ENCODE data around the gene KDM2B.

KDM2B gene

DNA sequence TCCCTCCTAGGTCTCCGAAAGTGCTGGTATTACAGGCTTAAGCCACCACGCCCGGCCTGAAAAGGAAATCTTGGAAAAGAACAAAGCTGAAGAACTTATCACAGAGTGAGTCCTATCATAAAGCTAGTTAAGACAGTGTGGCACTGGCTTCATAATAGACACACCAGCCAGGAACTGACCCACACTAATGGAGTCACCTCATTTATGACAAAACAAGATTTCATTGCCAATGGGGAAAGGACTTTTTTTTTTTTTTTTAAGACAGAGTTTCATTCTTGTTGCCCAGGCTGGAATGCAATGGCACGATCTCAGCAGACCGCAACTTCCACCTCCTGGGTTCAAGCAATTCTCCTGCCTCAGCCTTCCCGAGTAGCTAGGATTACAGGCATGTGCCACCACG, 15.7 kb downstream of the KDM2B start:
- in situ Hi-C loops (cut with MboI; ENCODE audit: low sequenced_read_pairs): no loop called here

DNA sequence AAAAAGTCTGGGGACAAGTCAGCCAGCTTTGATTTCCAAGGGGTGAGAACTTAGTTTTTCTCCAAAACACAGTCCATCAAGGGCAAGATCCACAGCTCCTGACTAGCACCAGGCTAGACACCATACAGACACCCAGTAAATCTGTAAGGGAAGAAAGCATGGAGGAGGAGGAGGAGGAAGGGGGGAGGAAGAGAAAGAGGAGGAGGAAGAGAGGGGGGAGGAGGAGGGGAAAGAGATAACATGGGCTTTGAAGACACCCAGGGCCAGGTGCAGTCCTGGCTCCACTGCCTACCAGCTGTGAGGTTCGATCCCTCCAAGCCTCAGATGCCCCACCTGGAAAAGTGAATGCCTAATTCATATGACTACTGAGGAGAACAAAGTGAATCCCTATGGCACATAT, 18.3 kb downstream of the KDM2B start:
- in situ Hi-C loops (cut with MboI; ENCODE audit: low sequenced_read_pairs): no loop called here

- in situ Hi-C loops (cut with MboI; ENCODE audit: low sequenced_read_pairs): no loop called here
These were observed 19.8 kb downstream of the KDM2B start for GRCh38 chr12:121561009-121561395.

GRCh38 chr12:121560392-121561008, 20.3 kb downstream of the KDM2B start:
- in situ Hi-C loops (cut with MboI; ENCODE audit: low sequenced_read_pairs): no loop called here

DNA sequence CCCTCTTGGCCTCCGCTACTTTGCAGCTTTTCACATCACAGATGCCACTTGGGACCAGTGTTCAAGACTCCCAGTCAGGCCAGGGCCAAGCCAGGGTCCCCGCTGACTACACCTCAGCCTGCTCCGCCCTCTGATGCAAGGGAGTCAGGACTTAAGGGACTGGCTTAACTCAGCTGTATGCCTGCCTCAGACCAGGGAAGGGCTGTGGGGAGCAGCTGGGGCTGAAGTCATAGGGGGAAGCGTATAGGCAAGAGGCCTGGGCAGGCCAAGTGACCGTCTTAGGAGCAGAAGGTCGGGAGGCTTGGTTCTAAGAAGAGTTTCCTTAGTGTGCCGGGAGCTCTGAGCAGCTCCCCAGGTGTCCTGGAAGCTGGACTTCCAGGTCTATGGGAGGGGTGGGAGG, 21.9 kb downstream of the KDM2B start:
- in situ Hi-C loops (cut with MboI; ENCODE audit: low sequenced_read_pairs): no loop called here

GRCh38 chr12:121550974-121551634, 29.7 kb downstream of the KDM2B start:
- in situ Hi-C loops (cut with MboI; ENCODE audit: low sequenced_read_pairs): no loop called here

GRCh38 chr12:121549075-121549474, 31.7 kb downstream of the KDM2B start:
- in situ Hi-C loops (cut with MboI; ENCODE audit: low sequenced_read_pairs): no loop called here

DNA sequence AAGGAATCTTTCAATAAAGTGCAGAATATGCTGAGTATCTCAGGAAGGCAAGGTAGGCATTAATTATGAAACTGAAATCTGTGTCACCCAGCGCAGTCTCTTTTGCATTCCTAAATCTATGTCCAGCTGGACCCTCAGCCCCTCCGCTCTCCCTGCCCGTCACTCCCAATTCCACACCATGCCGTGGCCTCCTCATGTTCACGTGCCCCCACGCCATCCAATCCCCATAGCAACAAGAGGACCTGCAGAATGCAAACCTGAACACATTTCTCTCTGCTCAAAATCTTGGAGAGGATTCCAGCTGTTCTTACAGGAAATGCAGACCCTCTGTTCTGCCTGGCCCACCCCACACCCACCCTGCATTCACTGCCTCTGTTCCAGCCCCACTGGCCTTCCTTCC, 35.3 kb downstream of the KDM2B start:
- in situ Hi-C loops (cut with MboI; ENCODE audit: low sequenced_read_pairs): no loop called here

DNA sequence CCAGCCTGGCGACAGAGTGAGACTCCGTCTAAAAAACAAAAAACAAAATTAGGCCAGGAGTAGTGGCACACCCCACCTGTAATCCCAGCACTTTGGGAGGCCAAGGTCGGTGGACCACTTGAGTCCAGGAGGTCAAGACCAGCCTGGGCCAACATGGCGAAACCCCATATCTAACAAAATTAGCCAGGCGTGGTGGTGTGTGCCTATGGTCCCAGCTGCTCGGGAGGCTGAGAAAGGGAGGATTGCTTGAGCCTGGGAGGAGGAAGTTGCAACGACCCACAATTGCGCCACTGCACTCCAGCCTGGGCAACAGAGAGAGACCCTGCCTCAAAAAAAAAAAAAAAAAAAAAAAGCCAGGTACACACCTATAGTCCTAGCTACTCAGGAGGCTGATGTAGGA, 37.0 kb downstream of the KDM2B start:
- in situ Hi-C loops (cut with MboI; ENCODE audit: low sequenced_read_pairs): no loop called here

DNA sequence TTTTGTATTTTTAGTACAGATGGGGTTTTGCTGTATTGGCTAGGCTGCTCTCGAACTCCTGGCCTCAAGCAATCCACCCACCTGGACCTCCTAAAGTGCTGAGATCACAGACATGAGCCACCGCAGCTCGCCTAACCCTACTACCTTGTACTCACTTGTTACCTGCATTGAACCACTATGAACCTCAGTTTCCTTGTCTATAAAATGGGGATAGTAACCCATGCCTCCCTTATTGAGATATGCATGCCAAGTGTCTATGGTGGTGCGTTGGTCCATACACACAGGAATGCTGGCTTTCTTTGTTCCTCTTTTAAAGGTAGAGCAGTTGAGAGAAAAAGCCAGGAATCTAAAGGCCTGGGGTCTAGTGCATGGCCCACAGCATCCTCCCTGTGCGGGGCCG, 40.9 kb downstream of the KDM2B start:
- in situ Hi-C loops (cut with MboI; ENCODE audit: low sequenced_read_pairs): no loop called here

DNA sequence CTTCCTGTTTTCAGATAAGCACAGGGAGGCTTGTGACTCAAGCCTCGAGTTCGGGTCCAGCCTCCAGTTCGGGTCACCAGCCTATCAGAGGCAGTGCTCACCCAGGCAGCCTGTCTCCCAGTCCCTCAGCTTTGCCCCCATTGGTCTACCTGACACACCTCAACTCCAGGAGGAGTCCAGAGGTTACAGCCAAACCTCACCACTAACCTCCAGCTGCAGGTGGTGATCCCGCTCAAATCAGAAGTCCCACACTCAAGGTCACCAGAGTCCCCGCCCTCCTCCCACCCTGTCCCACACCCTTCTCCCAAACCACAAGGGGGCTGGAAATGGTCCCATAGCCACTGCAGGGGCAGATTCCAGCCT, 42.1 kb downstream of the KDM2B start:
- in situ Hi-C loops (cut with MboI; ENCODE audit: low sequenced_read_pairs): no loop called here

DNA sequence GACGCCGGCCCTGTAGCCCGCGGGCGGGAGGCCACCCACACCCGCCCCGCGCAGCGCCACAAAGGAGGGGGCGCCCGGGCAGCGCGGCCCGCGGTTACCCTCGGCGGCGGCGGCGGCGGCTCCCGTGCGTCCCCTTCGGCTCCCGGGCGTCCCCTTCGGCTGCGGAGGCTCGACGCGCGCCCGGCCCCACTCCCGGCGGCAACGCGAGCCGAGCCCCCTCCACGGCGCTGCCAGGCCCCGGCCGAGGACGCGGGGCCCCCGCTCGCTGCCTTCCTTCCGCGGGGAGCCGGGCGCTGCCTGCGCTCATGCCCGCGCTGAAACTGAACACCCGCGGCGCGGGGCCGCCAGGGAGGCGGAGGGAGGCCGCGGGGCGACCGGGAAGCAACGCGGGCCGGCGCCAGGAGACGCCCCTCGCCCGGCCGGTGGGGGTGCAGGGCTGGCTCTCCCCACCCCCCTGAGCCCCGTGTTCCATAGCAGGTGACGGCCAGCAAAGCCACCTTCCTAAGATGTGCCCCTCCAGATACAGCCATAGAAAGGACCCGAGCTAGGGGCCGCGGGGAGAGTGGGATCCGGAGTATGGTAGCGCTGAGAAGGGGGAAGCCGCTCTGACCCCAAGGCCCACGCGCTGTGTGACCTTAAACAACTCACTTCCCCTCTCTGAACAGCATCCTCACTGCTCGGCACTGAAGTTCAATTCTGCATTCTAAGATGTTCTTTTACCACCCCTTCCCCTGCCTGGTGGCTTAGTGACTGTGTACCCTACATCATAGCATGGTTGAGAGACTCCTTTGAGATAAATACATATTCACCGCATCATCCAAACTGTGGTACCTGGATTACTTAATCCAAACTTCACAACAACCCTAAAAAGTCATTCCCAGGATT, 42.8 kb downstream of the KDM2B start:
- in situ Hi-C loops (cut with MboI; ENCODE audit: low sequenced_read_pairs): no loop called here

DNA sequence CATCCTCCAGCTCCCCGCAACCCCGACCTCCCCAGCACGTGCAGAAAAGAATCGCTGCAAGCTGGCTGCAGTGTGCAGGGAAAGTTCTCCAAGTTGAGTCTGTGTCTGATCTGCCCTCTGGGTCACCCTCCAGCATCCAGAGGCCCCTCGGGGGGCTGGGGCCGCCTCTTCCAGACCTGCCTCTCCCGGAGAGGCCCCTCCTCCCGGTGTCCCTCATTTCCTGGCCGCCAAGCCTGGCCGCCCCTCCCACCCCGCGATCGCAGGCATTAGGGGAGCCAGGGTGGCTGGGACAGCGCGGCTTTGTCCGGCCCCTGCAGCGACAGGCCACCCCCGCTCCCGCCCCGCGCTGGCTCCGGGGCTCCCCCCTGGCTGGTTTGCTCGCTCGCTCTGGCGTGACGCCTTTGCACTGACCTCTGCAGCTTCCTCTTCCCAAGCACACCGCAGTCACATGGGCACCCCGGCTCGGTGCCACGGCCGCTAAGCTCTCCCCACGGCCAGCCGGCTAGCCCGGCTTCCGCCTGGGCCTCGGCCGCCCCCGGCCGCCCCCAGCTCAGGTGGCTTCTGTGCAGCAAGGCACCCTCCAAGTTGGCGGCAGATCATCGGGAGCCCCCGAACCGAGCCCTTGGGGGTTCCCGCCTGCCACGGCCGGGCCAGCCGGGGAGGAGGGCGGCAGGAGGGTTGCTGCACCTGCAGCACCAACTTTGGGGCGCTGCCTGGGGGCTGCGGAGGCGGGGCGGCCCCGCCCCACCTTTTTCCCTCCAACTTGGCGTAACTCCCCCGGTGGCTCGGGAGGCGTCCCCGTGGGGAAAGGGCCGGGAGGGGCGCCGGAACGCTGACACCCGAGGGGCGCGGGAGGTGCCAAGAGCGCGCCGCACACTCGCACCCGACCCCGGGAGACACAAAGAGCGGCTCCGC, 43.7 kb downstream of the KDM2B start:
- in situ Hi-C loops (cut with MboI; ENCODE audit: low sequenced_read_pairs): no loop called here

DNA sequence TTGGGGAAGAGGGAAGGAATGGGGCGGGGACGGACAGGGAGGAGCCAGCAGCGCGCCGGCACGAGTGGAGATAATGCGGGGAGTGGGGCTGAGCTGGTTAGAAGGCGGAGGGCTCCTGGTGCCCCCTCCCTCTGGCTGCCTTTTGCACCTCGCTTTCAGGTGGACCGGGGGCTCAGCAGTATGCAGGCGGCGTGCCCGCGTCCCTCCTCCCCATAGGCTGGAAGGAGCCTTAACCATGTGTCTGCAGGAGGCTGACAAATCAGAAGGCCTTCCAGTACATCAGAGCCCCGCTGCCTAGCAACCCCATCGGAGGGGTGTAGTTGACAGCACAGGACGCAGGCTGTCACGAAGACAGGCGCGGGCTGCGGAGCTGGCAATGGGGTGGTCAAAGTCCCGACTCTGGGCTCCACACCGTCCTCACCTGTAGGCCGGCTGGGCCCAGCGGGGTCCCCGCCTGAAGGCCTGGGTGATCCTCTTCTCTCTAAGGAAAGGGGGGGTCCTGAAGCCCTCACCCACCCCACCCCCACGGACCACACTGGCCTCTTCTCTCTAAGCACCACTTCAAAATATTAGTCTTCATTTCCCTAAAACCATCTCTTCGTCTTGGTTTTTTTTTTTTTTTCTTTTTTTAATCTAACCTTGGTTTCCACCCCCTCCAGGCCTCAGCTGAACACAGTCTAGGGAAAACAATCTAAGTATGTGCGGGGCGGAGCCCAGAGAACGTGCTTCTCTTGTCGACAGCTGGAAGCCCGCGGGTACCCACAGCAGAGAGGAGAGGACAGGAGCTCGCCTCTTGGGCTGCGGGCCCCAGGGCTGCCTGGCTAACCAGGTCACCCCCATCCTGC, 44.5 kb downstream of the KDM2B start:
- in situ Hi-C loops (cut with MboI; ENCODE audit: low sequenced_read_pairs): no loop called here

GRCh38 chr12:121535150-121536053, 45.4 kb downstream of the KDM2B start:
- in situ Hi-C loops (cut with MboI; ENCODE audit: low sequenced_read_pairs): no loop called here

DNA sequence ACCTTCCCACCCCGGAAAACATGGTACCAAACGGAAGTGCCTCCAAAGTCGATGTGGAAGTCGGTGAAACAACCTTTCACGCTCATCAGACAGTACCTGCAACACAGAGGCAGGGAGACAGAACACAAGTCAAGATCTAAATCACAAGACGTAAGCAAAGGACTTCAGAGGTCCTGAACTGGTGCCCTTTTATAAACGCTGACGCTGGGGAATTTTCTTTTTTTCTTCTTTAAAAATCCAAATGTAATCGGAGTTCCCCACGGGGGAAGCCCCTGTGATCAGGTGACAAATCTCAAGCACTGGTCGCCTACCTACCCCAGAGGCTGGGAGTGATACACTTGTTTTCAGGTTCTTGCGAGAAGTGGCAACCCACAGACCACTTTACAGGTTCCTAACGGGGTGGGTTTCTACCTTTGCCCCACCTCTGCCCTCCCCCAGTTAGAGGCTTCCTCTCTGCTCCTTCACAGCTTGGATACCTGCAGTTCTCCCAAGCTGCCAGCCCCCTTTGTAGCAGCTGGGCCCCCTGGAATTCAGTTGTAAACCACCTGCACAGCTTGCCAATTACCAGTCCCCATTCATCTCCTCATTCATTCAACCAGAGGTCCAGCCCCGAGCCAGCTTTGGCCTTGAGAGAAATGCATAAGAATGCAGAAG, 46.2 kb downstream of the KDM2B start:
- in situ Hi-C loops (cut with MboI; ENCODE audit: low sequenced_read_pairs): no loop called here

- in situ Hi-C loops (cut with MboI; ENCODE audit: low sequenced_read_pairs): no loop called here
These were observed 47.3 kb downstream of the KDM2B start for GRCh38 chr12:121533394-121534090.

Data from HL-60/S4 treated with retinoic acid at 250 ng/mL for 4 days and 3 days (cell line).